HG02623 (cell line): ENCODE results near the gene SERPINB10.
"Not testable (repeated sequence)": the region's sequence is repeated elsewhere in the genome, so short reads cannot be mapped to it uniquely, and the experiment has no call there.

Experiments
- ATAC-seq: cut with Tn5 transposase; IDR thresholded peaks from one replicate; pipeline ENCODE4 v1.9.1; 2021; ENCODE audit warnings: moderate library complexity; ENCODE audit not compliant: unreplicated experiment

Gene SERPINB10

GRCh38 chr18:63940543-63941050 lies 32.8 kb downstream of the SERPINB10 start:
- not testable (repeated sequence) for ATAC-seq

- ATAC-seq: no peak
These were observed 39.5 kb downstream of the SERPINB10 start for GRCh38 chr18:63947051-63947790.

GRCh38 chr18:63949068-63949737 lies 41.4 kb downstream of the SERPINB10 start, which contains the start of gene HMSD:
Gene HMSD, plus strand, starts transcription at chr18:63949301. Its CDS starts 4,155 bp downstream, at chr18:63953456.
- ATAC-seq: peak; percentile 92

GRCh38 chr18:63951302-63951705 lies 43.5 kb downstream of the SERPINB10 start:
- peak; percentile 33 for ATAC-seq

GRCh38 chr18:63953811-63954210 lies 46.1 kb downstream of the SERPINB10 start:
- no peak for ATAC-seq

GRCh38 chr18:63956755-63957154 lies 49.0 kb downstream of the SERPINB10 start:
- no peak for ATAC-seq

- ATAC-seq: no peak
These were observed 53.1 kb downstream of the SERPINB10 start for GRCh38 chr18:63960891-63961290.

GRCh38 chr18:63961435-63961980 lies 53.8 kb downstream of the SERPINB10 start:
- no peak for ATAC-seq

- ATAC-seq: no peak
These were observed 54.4 kb downstream of the SERPINB10 start for GRCh38 chr18:63962137-63962536.

- peak; percentile 70 for ATAC-seq
These were observed 56.0 kb downstream of the SERPINB10 start for GRCh38 chr18:63963615-63964256.

- no peak for ATAC-seq
These were observed 57.1 kb downstream of the SERPINB10 start for GRCh38 chr18:63964908-63965307.

GRCh38 chr18:63965716-63966330 lies 58.1 kb downstream of the SERPINB10 start:
- ATAC-seq: no peak

GRCh38 chr18:63969942-63970808 lies 62.4 kb downstream of the SERPINB10 start, which contains the start of gene SERPINB8:
Gene SERPINB8, plus strand, starts transcription at chr18:63970081. Its CDS starts 8,228 bp downstream, at chr18:63978309.
- peak; percentile 93 for ATAC-seq

- ATAC-seq: no peak
These were observed 63.0 kb downstream of the SERPINB10 start for GRCh38 chr18:63970809-63971205.

- no peak for ATAC-seq
These were observed 63.7 kb downstream of the SERPINB10 start for GRCh38 chr18:63971320-63972001.

GRCh38 chr18:63972002-63972376 lies 64.2 kb downstream of the SERPINB10 start:
- ATAC-seq: no peak

GRCh38 chr18:63974991-63975390 lies 67.2 kb downstream of the SERPINB10 start:
- no peak for ATAC-seq

GRCh38 chr18:63975628-63976027 lies 67.9 kb downstream of the SERPINB10 start:
- ATAC-seq: no peak

- ATAC-seq: no peak
These were observed 69.3 kb downstream of the SERPINB10 start for GRCh38 chr18:63977040-63977439.
